GM12801 (cell line): ENCODE measurements around the gene SPATA20.

Source experiments
- TF ChIP-seq, protein P1 (sequence below): IDR thresholded peaks from one replicate; pipeline ENCODE4 v1.5.1; 2011; ENCODE audit warnings: control low read depth; ENCODE audit not compliant: insufficient read length; ENCODE audit errors: extremely low read depth

SPATA20 gene

DNA sequence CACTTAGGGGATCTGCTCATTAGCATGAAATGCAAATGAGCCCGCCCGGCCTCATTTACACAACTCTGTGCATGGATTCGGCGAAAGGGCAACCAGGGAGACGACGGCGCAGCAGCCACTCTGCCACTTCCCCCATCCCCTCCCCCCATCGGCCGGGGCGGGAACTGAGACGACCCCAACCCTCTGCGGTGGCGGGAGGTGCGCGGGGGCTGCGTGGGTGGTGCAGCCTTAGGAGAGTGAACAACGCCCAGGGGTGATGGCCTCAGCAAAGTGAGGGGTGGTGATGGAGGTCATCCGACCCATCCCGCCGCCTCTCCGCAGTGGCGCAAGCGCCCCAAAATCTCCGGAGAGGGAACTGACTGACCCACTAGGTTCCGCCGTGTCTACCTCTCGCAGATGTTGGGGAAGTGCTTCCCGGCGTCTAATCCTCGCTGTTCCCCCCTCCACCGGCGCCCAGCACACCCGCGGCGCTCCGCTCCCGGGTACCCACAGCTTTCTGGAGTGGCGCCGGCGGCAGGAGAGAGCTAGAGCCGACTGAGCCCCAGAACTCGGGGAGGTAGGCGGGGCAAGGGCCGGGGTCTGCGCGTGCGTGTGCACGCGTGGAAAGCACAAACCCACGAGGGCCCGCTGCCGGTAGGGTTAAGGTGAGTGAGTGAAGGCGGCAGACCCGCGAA is 12.1 kb downstream of the SPATA20 start:
- TF ChIP-seq, protein P1, sequence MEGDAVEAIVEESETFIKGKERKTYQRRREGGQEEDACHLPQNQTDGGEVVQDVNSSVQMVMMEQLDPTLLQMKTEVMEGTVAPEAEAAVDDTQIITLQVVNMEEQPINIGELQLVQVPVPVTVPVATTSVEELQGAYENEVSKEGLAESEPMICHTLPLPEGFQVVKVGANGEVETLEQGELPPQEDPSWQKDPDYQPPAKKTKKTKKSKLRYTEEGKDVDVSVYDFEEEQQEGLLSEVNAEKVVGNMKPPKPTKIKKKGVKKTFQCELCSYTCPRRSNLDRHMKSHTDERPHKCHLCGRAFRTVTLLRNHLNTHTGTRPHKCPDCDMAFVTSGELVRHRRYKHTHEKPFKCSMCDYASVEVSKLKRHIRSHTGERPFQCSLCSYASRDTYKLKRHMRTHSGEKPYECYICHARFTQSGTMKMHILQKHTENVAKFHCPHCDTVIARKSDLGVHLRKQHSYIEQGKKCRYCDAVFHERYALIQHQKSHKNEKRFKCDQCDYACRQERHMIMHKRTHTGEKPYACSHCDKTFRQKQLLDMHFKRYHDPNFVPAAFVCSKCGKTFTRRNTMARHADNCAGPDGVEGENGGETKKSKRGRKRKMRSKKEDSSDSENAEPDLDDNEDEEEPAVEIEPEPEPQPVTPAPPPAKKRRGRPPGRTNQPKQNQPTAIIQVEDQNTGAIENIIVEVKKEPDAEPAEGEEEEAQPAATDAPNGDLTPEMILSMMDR: no peak

DNA sequence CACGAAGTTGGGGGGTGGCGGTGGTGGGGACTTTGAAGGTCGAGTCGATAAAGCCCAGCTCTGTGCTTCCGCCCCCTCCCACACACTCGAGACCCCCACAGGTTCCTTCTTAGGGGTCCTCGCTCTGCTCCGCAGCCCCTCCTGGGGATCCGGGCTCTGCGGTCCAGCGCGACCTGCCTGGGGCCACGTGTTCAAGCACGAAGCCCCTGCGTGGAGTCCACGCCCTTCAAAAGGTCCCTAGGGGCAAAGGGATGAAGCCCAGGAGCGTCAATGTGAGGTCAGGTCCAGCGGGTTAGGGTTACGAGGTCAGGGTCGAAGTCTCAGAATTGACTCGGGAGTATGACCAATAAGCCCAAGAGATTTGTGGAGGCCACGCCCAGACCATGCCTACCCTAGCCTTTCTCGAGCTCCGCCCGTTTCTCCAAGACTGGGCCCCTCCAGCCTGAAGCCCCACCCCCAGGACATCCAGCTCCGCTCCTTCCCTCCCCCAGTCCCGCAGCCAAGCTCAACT is 12.8 kb downstream of the SPATA20 start:
- TF ChIP-seq, protein P1: no peak

DNA sequence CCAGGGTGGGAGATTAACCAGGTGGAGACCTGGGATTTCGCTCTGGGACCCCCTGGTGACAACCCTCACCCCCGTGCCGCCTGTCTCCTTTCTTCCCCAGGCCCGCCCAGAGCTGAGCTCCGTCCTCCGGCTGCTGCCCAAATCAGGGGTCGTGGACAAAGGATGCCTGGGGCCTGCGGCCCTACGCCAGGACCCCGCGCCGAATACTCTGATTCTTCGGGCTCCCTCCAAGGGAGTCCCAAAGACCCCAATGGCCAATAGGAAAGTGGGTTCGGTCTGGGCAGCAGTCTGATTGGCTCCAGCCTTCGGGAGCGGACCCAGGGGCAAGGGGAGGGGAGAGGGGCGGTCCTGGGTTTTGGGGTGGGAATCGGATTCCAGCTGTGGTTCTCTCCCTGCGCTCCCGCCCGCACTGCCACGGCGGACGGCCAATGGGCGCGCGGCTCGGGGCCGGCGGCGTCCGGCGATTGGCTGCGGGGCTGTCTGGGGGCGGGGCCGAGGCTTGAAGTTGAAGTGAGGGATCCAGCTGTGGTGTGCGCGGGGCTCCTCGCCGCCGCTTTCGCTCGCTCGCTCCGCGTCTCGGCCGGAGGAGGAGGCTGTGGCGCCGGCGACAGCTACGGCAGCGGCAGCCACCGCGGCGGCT is 13.3 kb downstream of the SPATA20 start, which contains the start of gene CACNA1G:
CACNA1G (plus strand) TSS at position 531 of the 640 bp plus-strand sequence. CDS start 745 bp downstream, outside the sequence.
- TF ChIP-seq, protein P1: no peak

DNA sequence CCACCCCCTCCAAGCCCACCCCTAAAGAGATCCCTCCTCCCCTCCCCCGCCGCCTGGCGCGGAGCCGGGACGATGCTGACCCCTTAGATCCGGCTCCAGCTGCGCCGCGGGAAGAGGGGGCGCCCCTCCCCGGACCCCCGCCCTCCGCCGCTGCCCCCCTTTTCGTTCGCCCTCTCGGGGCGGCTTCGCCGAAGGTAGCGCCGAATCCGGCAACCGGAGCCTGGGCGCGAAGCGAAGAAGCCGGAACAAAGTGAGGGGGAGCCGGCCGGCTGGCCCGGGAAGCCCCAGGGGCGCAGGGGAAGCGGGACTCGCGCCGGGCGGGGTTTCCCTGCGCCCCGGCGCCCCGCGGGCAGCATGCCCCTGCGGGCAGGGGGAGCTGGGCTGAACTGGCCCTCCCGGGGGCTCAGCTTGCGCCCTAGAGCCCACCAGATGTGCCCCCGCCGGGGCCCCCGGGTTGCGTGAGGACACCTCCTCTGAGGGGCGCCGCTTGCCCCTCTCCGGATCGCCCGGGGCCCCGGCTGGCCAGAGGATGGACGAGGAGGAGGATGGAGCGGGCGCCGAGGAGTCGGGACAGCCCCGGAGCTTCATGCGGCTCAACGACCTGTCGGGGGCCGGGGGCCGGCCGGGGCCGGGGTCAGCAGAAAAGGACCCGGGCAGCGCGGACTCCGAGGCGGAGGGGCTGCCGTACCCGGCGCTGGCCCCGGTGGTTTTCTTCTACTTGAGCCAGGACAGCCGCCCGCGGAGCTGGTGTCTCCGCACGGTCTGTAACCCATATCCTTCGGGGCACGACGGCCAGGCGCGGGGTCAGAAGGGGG is 14.2 kb downstream of the SPATA20 start:
- TF ChIP-seq, protein P1: no peak

DNA sequence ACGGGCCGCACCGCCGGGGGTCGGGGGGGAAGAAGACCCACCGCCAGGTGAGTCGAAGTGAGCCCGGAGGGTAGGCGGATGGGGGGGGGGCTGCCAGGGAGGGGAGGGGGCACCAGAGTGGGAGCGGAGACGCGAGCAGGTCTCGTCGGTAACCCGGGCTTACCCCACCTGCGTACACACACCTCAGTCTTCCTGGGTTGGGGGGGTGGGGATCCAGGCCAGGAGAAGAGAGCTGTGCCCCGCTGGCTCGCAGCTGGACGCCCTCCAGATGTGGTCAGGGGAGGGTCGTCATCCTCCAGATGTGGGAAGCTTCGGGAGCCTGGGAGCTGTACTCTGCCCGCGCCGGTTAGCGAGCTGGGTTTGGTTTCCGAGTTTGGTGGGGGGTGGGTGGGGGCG is 14.8 kb downstream of the SPATA20 start:
- TF ChIP-seq, protein P1: no peak

DNA sequence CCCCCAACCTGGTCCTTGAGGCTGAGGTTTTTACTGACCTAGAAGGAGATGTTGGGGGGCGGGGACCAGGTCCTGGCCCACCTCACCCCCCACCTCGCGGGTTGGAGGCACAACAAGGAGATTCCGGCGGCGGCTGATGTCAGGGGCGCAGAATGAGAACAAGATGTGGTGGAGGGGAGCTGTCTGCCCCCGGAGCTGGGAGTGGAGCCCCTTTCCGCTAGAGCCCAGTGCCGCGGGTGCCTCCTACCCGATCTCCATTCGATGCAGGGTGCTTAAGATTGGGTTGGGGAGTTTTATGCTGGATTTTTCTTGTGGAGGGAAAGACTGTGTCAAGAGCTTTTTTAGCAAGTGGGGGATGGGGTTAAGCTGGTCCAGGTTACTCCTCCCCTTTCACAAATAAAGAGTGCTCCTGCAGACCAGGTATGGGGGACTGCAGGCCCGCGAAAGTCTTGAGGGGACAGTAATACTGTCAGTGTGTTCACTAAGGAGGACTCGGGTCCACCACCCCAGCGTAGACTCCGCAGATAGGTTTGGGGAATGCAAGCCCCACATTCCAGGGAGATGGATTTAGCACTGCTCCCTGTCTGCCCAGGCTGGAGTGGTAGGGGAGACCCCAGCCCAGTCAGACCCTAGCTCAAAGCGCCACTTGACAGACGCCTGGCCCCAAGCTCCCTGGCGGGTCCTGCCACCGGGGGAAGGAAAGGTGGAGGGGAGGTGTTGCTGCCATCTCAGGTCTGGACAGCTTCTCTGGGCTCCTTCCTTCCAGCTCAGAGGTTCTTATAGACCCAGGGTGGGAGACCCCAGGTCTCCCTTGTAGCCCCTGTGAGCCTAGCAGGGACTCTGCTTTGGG is 15.5 kb downstream of the SPATA20 start:
- TF ChIP-seq, protein P1: no peak
